ENCODE results near the gene CTSD.

CTSD gene

DNA sequence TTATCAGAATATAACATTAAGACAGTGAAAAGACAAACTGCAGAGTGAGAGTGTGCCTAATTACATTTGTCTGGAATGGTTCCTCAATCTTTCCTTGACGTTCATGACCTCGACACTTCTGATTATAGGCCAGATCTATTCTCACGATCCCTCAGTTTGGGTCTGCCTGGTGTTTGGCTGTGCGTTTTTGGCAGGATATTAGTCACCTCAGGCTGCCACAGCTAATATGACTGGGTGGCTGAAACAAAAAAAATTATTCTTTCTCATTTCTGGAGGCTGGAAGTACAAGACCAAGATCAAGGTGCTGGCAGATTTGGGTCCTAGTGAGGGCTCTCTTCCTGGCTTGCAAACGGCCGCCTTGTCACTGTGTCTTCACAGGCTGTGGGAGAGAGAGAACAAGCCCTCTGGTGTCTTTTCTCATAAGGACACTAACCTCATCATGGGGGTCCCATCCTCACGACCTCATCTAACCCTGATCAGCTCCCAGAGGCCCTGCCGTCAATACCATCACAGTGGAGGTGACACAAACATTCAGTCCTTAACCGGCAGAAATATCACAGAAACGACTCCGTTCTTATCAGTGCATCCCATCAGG is 36.5 kb downstream of the CTSD start:
- DNase-seq: no peak

DNA sequence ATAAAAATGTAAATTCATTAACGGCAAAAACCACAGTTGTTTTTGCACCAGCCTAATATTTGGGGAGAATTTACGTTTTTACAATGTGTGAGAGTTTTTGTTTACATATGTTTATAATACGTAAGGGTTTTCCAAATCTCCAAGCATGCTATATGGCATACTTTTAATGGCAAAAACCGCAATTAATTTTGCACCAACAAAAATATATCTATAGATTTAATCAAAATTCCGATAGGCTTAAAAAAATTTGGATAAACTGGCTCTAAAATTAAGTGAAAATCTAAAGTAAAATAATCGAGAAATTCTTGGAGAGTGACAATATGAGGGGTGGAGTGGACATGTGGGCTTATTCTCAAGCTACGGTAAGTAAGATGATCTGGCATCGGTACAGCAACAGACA is 43.9 kb downstream of the CTSD start:
- no peak for DNase-seq

DNA sequence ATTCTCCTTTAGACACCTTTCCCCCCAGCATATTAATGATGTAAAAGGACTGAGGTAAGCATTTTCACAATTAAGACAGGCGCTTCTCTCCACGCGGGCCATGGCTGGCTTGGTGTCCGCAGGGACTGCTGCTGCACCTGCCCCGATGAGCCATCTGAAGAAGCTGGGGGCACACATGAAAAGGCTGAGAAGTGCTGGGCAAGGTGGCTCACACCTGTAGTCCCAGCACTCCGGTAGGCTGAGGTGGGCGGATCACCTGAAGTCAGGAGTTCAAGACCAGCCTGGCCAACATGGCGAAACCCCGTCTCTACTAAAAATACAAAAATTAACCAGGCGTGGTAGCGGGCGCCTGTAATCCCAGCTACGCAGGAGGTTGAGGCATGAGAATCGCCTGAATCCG is 45.4 kb downstream of the CTSD start:
- DNase-seq: no peak

DNA sequence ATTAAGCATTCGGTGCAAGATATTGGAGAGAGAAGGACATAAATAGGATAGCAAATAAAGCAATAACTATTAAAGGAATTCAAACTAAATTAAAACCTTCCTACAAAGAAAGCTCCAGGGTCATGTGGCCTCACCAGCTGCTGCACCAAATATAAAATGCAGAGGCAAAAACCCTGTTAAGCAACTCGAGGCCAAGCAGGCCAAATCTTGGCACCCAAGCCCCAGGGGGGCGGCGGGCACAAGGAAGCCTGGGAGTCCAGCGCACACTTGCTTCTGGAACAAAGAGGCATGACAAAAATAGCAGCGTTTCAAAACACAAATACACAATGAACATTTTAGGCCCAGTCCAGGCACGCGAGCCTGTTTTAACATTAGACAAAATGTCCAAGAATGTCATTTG is 46.0 kb downstream of the CTSD start:
- no peak for DNase-seq

DNA sequence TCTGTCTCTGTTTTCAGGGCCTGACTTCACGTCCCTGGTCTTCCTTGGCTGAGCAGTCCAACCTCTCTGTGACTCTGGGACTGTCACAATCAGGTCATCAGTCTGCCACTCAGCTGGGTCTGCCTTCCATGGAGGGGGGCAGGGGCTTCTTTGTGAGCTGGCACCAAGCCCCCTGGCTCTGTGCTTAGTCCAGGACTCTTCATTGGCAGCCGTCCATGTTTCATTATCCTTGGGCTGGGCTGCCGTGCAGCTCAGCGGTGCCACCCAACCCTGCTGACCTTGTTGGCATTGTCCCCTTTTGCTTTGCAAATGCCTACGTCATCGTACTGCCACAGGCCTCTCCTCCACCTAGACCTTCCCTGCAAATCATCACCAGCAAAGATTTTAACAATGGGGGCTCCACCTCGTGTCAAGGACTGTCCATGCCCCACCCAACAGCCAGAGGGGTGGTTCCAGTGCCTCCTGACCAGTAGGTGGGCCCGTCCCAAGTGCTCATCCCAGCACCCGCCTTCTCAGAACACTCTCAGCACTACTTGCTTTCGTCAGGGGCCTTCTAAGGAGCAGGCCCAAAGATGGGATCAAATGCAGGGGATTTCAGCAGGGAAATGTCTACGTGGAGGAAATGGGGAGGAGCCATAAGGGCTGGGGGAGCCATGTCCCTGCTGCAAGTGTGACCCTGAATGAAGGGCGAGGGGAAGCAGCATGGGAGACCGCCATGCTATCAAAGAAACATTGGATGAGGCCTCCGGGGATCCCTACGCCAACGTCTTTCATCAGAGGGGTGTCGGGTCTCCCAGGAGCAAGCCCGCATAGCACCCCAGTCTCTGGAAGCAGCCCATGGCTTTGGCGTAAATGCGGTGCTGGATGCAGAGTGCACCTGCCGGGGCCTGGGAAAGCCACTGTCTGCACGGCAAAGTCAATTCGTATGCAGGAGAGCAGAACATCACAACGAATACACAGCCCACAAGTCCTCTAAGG is 48.5 kb downstream of the CTSD start:
- DNase-seq: no peak

DNA sequence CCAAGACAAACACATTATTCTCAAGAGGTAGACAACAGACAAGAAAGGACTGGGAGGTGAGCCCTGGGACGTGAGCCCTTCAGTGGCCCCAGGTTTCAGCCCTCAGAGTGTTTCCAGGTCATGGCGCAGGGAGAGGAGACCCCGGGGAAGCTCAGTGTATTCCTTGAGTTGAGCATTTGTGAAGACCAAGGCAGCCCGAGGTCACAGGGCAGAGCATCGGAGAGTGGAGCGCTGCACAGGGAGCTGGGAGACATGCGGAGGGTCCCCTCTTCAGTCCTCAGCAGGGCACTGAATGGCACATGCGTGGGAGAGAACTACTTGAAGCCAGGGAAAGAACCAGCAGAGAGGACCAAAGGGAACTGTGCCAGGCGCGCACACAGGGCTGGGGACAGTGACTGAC is 55.0 kb downstream of the CTSD start:
- no peak for DNase-seq

DNA sequence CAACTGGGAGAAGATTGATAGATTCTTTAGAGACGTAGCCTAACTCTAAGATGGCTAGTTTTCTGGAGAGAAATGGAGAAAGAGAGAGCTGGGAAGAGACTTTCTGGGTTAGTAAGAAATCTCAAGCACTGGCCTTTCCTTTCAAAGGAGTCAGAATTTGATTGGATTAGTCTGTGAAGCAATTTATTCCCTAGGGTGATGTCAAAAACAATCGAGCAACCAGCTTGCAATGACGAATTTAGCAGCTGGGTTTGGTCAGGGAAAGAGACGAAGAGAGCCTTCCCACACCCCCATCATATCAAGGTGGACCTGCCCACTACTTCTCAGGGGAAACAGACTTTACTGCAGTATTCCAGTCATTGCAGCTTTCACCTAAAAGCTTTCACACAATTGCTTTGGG is 56.0 kb downstream of the CTSD start:
- no peak for DNase-seq

DNA sequence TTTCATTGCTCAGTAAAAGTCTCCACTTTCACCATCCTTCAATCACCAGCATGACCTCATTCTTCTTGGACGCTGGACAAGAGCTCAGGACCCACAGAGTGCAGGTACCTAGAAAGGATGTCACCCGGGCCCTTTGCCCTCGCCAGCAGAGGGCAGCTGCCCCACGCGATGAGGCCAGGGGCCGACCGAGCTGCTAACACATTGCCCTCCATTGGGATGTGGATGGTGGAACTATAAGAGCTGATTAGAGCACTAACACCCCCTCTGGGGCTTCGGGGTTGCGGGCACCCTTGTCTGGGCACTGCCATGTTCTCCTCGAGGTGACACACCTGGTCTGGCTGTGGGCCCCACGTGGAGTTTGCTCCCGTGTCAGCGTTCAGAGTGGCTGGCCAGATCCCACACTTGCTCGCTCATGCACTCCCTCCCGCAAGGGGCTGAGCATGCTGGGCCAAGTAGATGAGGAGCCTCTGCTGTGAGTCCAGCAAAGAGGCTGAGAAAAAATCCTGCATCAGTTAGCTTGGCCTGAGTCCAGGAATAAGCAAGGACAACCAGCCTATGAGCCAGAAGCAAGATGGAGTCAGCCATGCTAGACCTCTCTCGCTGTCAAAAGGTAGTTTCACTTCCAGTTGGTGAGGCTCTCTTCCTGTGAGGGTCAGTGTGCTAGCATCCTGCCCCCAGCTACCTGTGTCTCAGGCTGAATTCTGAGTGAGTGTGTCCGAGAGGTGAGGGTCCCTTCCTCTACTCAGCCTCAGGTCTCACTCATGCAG is 56.9 kb downstream of the CTSD start:
- no peak for DNase-seq

DNA sequence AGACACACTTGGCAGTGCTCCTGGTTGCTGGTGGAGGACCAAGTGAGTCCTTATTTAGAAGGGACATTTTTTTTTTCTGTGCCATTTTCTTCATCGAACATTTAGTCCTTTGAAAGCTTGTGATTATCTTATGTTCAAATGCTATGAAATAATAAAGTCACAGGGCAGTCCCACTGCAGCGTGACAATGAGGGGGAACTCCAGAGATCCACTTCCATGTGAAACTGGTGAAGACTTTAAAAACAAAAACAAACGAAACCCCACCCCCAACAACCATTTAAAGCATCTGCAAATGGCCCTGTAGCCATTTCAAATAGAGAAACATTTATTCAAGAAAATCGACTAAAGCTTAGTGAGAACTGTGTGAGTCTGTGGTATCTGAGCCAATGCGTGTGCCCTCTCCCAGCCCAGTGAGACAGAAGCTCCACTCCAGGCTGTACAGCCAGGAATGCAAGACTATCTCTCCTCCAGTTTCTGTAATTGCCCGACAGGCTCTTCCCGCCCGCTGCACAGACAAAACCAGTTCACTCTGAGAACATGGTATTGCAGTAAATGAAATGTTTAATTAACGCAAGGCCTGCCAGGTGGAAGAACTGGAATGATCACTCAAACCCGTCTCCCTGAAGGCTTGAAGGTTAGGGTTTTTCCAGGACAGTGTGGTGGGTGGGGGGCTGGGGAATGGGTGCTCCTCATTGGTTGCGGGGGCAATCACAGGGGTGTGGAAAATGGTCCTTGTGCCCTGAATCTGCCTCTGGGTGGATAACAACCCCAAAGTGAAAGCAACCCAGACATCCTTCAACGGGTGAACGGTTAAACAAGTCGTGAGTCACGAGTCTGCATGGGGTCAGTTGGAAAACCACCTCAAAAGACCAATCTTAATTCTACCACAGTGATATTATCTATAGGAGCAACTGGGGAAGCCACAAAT is 58.3 kb downstream of the CTSD start:
- DNase-seq: no peak

DNA sequence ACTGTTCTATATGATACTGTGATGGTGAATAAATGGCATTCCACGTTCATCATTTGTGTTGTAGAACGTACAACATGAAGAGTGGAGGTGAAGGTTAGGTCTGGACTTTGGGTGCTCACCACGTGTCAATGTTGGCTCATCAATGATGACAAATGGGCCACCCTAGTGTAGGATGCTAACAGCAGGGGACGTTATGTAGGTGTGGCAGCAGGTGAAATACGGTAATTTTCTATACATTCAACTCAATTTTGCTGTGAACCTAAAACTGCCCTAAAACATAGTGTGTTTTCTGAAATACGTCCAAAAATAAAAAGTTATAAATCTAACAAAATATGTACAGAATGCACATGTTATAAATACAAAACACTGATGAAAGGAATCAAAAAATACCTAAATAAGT is 60.6 kb downstream of the CTSD start:
- no peak for DNase-seq

Data from NCI-H345 (cell line).